ENCODE measurements around the gene ZSCAN12. TPM values are rescaled to one million over a fixed set of nuclear protein-coding genes. Genes with fewer than 3 reads are reported as not detected.
"Not testable (repeated sequence)": the region's sequence is repeated elsewhere in the genome, so short reads cannot be mapped to it uniquely, and the experiment has no call there.

Gene ZSCAN12
- total RNA-seq, 1 experiment from 2014 or later: 1.6 TPM

DNA sequence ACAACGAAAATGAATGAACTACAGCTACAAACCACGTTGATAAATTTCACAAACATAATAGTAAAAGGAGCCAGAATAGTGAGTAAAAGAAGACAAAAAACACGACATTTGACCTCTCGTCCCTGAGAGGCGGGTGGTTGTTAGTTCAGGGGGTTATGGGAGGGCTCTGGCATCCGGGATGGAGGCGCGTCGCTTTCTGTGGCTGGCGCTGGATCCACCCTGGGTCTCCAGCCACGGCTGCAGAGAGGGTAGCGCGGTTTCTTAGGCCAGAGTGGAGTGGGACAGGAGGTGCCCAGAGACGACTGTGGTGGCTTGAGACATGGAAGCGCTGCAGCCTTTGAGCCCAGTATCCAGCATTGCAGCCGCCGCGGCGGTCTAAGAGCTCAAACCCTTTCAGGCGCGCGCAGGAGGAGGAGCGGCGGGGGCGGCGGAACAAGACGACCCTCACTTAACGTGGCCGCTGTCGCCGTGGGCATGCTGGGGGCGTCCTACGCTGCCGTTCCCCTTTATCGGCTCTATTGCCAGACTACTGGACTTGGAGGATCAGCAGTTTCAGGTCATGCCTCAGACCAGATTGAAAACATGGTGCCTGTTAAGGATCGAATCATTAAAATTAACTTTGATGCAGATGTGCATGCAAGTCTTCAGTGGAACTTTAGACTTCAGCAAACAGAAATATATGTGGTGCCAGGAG lies 47.4 kb upstream of the ZSCAN12 start:
- TF ChIP-seq, protein P1, sequence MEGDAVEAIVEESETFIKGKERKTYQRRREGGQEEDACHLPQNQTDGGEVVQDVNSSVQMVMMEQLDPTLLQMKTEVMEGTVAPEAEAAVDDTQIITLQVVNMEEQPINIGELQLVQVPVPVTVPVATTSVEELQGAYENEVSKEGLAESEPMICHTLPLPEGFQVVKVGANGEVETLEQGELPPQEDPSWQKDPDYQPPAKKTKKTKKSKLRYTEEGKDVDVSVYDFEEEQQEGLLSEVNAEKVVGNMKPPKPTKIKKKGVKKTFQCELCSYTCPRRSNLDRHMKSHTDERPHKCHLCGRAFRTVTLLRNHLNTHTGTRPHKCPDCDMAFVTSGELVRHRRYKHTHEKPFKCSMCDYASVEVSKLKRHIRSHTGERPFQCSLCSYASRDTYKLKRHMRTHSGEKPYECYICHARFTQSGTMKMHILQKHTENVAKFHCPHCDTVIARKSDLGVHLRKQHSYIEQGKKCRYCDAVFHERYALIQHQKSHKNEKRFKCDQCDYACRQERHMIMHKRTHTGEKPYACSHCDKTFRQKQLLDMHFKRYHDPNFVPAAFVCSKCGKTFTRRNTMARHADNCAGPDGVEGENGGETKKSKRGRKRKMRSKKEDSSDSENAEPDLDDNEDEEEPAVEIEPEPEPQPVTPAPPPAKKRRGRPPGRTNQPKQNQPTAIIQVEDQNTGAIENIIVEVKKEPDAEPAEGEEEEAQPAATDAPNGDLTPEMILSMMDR (IDR thresholded peaks at IDR 0.05; ENCODE audit: insufficient read depth in 1 of 2, low read depth in 1 of 2, low read length in 1 of 2, severe bottlenecking in 1 of 2, unreplicated experiment in 1 of 2): no peak
- Mint-ChIP-seq H3K9me3 (ENCODE audit: unreplicated experiment) (peaks cover 14% of the 10 kb centered on the region), H3K4me3 (ENCODE audit: unreplicated experiment) (no peak overlapping the region), H3K27ac (ENCODE audit: unreplicated experiment) (no peak overlapping the region), H3K4me1 (ENCODE audit: low read depth, unreplicated experiment) (no peaks in the 10 kb centered on the region), H3K36me3 (ENCODE audit: insufficient read depth, unreplicated experiment) (no peaks in the 10 kb centered on the region), H3K27me3 (ENCODE audit: insufficient read depth, unreplicated experiment) (peaks cover 8% of the 10 kb centered on the region)
- ChIA-PET CTCF (no interaction called here), POLR2A (no interaction called here)
- no TSS peak for BruUV-seq (replicated peaks)
- Histone ChIP-seq H3K4me3 (ENCODE audit: low read depth, low read length) (no peak overlapping the region), H3K27me3 (replicated peaks; ENCODE audit: control insufficient read depth, insufficient read depth, low read length) (no peaks in the 10 kb centered on the region), H3K4me1 (no peaks in the 10 kb centered on the region), H3K9me3 (peaks cover 5% of the 10 kb centered on the region; the same call in 1 of the 2 replicates), H3K36me3 (ENCODE audit: control insufficient read depth, insufficient read depth, low read length) (no peaks in the 10 kb centered on the region)
- no peak for DNase-seq
- intact Hi-C loops (cut with micrococcal nuclease; ENCODE audit: unreplicated experiment): no loop called here

DNA sequence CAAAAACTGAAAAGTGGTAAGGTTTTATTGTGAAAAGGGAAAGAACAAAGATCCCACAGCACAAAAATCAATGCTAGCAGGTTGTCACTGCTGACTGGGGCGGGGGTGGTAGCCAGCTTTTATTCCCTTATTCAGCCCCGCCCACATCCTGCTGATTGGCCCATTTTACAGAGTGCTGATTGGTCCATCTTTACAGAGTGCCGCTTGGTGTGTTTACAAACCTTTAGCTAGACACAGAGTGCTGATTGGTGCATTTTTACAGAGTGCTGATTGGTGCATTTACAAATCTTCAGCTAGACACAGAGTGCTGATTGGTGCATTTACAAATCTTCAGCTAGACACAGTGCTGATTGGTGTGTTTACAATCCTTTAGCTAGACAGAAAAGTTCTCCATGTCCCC lies 45.2 kb upstream of the ZSCAN12 start:
- intact Hi-C loops (cut with micrococcal nuclease; ENCODE audit: unreplicated experiment); H3K36me3 ChIP-seq (ENCODE audit: control insufficient read depth, insufficient read depth, low read length); H3K4me3 ChIP-seq (ENCODE audit: low read depth, low read length); H3K27ac Mint-ChIP-seq (ENCODE audit: unreplicated experiment); DNase-seq; H3K4me1 ChIP-seq; H3K4me1 Mint-ChIP-seq (ENCODE audit: low read depth, unreplicated experiment); H3K27me3 Mint-ChIP-seq (ENCODE audit: insufficient read depth, unreplicated experiment); BruUV-seq (replicated peaks); H3K27me3 ChIP-seq (replicated peaks; ENCODE audit: control insufficient read depth, insufficient read depth, low read length); H3K4me3 Mint-ChIP-seq (ENCODE audit: unreplicated experiment); CTCF ChIA-PET; H3K36me3 Mint-ChIP-seq (ENCODE audit: insufficient read depth, unreplicated experiment); H3K9me3 ChIP-seq; POLR2A ChIA-PET: not testable (repeated sequence)
- H3K9me3 Mint-ChIP-seq (ENCODE audit: unreplicated experiment): peaks cover 14% of the 10 kb centered on the region

DNA sequence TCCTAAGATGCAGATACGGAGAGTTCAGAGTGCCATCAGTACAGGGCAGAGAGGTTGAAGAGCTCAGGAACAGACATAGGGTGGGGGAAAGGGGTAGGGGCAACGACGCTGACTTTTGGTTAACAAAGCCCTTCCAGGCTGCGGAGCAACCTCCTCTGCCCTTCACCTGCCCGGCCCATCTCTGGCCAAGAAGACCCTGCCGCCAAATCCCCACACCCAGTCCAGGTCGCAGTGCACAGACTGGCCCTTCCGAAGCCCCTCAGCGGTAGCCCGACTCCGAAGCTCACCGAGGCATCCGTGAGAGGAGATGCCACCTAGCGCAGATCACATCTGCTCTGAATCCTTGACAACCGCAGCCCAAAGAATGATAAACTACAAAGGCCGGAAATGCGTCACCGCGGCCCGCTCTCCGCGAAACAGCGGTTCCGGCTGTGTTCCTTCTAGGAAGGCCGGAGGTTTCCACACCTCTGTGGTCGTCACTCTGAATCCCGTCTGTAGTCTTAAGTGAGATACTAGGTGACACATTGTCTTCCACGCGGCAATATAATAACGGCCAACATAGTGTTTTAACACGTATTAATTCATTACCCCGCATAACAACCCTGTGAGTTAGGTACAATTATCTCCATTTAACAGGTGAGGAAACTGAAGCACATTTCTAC lies 43.7 kb upstream of the ZSCAN12 start, which contains the start of gene ZSCAN23:
TSS of gene ZSCAN23 (minus strand) at position 380 of the 662 bp plus-strand sequence. CDS start 7,225 bp downstream, outside the sequence.
- no peaks in the 10 kb centered on the region for H3K27me3 ChIP-seq (replicated peaks; ENCODE audit: control insufficient read depth, insufficient read depth, low read length)
- TF ChIP-seq, protein P1 (IDR thresholded peaks at IDR 0.05; ENCODE audit: insufficient read depth in 1 of 2, low read depth in 1 of 2, low read length in 1 of 2, severe bottlenecking in 1 of 2, unreplicated experiment in 1 of 2): no peak
- POLR2A ChIA-PET: no interaction called here
- Mint-ChIP-seq H3K36me3 (ENCODE audit: insufficient read depth, unreplicated experiment) (no peaks in the 10 kb centered on the region), H3K27ac (ENCODE audit: unreplicated experiment) (no peak within 1 kb of the TSS), H3K4me3 (ENCODE audit: unreplicated experiment) (no peak within 1 kb of the TSS), H3K4me1 (ENCODE audit: low read depth, unreplicated experiment) (no peaks in the 10 kb centered on the region), H3K9me3 (ENCODE audit: unreplicated experiment) (peaks cover 14% of the 10 kb centered on the region), H3K27me3 (ENCODE audit: insufficient read depth, unreplicated experiment) (peaks cover 8% of the 10 kb centered on the region)
- intact Hi-C loops (cut with micrococcal nuclease; ENCODE audit: unreplicated experiment): no loop called here
- H3K4me1 ChIP-seq: no peaks in the 10 kb centered on the region
- H3K9me3 ChIP-seq: peaks cover 8% of the 10 kb centered on the region; the same call in 1 of the 2 replicates
- H3K4me3 ChIP-seq (ENCODE audit: low read depth, low read length): no peak within 1 kb of the TSS
- BruUV-seq (replicated peaks): no TSS peak
- CTCF ChIA-PET: no interaction called here
- H3K36me3 ChIP-seq (ENCODE audit: control insufficient read depth, insufficient read depth, low read length): no peaks in the 10 kb centered on the region
- no peak for DNase-seq

Data from Caco-2 (cell line).